Tibial nerve (tissue), 4 donors: ENCODE measurements around the gene SPRYD3.
A peak's percentile ranks its signal among the peaks of the same experiment; 100 is the strongest.

Experiments used
- CTCF ChIP-seq, 5 experiments: fragments of 200-600 bp in 3 of 5; fragments of 450-650 bp in 2 of 5; sonication (generic) in 3 of 5; IDR thresholded peaks; one replicate each; pipeline ENCODE4 v1.5.1; 2016 to 2019; ENCODE audit warnings: antibody characterized with exemption in 5 of 5, mild to moderate bottlenecking in 3 of 5, moderate library complexity in 2 of 5
- EP300 ChIP-seq, 2 donors: sonication (generic); formaldehyde crosslinking; IDR thresholded peaks; one replicate each; pipeline ENCODE4 v1.6.1; 2017; ENCODE audit warnings: antibody characterized with exemption in 2 of 2, mild to moderate bottlenecking in 1 of 2

GRCh38 chr12:53044052-53044581 lies 35.1 kb downstream of the SPRYD3 start:
- peak; percentile 43 to 63 for TF ChIP-seq EP300 (IDR thresholded peaks at IDR 0.05)
- no peak for TF ChIP-seq CTCF (IDR thresholded peaks at IDR 0.05)
